ENCODE measurements around the gene KCNH2.

DNA sequence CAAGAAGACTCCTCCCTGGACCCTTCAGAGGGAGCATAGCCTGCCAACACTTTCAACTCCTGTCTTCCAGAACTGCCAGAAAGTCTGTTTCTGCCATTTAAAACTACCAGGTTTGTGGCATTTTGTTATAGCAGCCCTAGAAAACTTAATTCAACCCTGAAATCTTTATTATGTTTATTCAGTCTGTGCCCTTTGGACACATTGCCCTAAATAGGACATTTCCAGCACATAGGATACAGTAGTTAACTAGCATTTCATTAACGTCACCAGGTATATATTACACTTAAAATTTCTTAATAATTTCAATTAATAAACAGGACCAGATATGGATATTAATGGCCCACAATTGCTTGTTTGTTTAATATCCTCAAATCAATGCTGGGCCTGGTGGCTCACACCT lies 54.3 kb downstream of the KCNH2 start:
- no peak for TF ChIP-seq EZH2phosphoT487 (conservative IDR thresholded peaks at IDR 0.05; ENCODE audit: low read length)
- TF ChIP-seq, protein P1, sequence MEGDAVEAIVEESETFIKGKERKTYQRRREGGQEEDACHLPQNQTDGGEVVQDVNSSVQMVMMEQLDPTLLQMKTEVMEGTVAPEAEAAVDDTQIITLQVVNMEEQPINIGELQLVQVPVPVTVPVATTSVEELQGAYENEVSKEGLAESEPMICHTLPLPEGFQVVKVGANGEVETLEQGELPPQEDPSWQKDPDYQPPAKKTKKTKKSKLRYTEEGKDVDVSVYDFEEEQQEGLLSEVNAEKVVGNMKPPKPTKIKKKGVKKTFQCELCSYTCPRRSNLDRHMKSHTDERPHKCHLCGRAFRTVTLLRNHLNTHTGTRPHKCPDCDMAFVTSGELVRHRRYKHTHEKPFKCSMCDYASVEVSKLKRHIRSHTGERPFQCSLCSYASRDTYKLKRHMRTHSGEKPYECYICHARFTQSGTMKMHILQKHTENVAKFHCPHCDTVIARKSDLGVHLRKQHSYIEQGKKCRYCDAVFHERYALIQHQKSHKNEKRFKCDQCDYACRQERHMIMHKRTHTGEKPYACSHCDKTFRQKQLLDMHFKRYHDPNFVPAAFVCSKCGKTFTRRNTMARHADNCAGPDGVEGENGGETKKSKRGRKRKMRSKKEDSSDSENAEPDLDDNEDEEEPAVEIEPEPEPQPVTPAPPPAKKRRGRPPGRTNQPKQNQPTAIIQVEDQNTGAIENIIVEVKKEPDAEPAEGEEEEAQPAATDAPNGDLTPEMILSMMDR (IDR thresholded peaks at IDR 0.05; ENCODE audit: insufficient read depth, low read length, poor library complexity, severe bottlenecking), result no peak

Data from SU-DHL-6 (cell line).